Measurements from ENCODE around the gene KLK15.
"Not testable (repeated sequence)": the region's sequence is repeated elsewhere in the genome, so short reads cannot be mapped to it uniquely, and the experiment has no call there.

Gene KLK15

GRCh38 chr19:50785329-50785728 lies 48.0 kb downstream of the KLK15 start:
- no peak for DNase-seq (ENCODE audit: low read depth)
- no peak overlapping the region for H3K4me3 ChIP-seq (ENCODE audit: low read depth, low read length)
- TF ChIP-seq CTCF (IDR thresholded peaks at IDR 0.05; ENCODE audit: control insufficient read depth, extremely low read depth, insufficient read depth) = no peak

- no peak for TF ChIP-seq CTCF (IDR thresholded peaks at IDR 0.05; ENCODE audit: control insufficient read depth, extremely low read depth, insufficient read depth)
- H3K4me3 ChIP-seq (ENCODE audit: low read depth, low read length) = no peak overlapping the region
- DNase-seq (ENCODE audit: low read depth) = no peak
These were observed 48.7 kb downstream of the KLK15 start for GRCh38 chr19:50784710-50785109.

- not testable (repeated sequence) for H3K4me3 ChIP-seq (ENCODE audit: low read depth, low read length); DNase-seq (ENCODE audit: low read depth)
These were observed 49.6 kb downstream of the KLK15 start for GRCh38 chr19:50783848-50784152.

GRCh38 chr19:50780753-50781435 lies 52.5 kb downstream of the KLK15 start:
- no peak for DNase-seq (ENCODE audit: low read depth)
- no peak overlapping the region for H3K4me3 ChIP-seq (ENCODE audit: low read depth, low read length)
- no peak for TF ChIP-seq CTCF (IDR thresholded peaks at IDR 0.05; ENCODE audit: control insufficient read depth, extremely low read depth, insufficient read depth)

- no peak for DNase-seq (ENCODE audit: low read depth)
- no peak overlapping the region for H3K4me3 ChIP-seq (ENCODE audit: low read depth, low read length)
- no peak for TF ChIP-seq CTCF (IDR thresholded peaks at IDR 0.05; ENCODE audit: control insufficient read depth, extremely low read depth, insufficient read depth)
These were observed 53.6 kb downstream of the KLK15 start for GRCh38 chr19:50779504-50780457.

GRCh38 chr19:50778906-50779430 lies 54.4 kb downstream of the KLK15 start:
- no peak overlapping the region for H3K4me3 ChIP-seq (ENCODE audit: low read depth, low read length)

More at GRCh38 chr19:50778906-50779430, 54.4 kb downstream of the KLK15 start:
- no peak for DNase-seq (ENCODE audit: low read depth)
- no peak for TF ChIP-seq CTCF (IDR thresholded peaks at IDR 0.05; ENCODE audit: control insufficient read depth, extremely low read depth, insufficient read depth)
